Thyroid gland (tissue), 4 donors: ENCODE data around the gene HOMER2. TPM values are rescaled to one million over a fixed set of nuclear protein-coding genes. Genes with fewer than 3 reads are reported as not detected.

ENCODE experiments used
- DNase-seq, 2 donors: peaks; one replicate each; pipeline ENCODE4 v3.0.0-alpha.2; 2019
- H3K27ac ChIP-seq, 3 donors: fragments of 200-600 bp; sonication (generic); 1 replicate in 2 of 3; 2 replicates in 1 of 3; pipeline ENCODE4 v1.5.1; 2016 to 2019; ENCODE audit warnings: mild to moderate bottlenecking in 1 of 3, moderate library complexity in 1 of 3
- H3K27me3 ChIP-seq: fragments of 200-600 bp; sonication (generic); one replicate; pipeline ENCODE4 v1.5.1; 2019
- H3K36me3 ChIP-seq, 2 donors: fragments of 200-600 bp; sonication (generic); one replicate each; pipeline ENCODE4 v1.5.1; 2016 to 2019
- H3K4me1 ChIP-seq, 2 donors: fragments of 200-600 bp; sonication (generic); one replicate each; pipeline ENCODE4 v1.5.1; 2017 to 2019
- H3K4me3 ChIP-seq, 3 donors: fragments of 200-600 bp; sonication (generic); replicated peaks in 1 of 3; 1 replicate in 2 of 3; 2 replicates in 1 of 3; pipeline ENCODE4 v1.5.1; 2016; ENCODE audit warnings: mild to moderate bottlenecking in 1 of 3
- H3K9me3 ChIP-seq: fragments of 200-600 bp; sonication (generic); one replicate; pipeline ENCODE4 v1.5.1; 2017
- POLR2A ChIP-seq, 2 donors: fragments of 450-650 bp; IDR thresholded peaks; one replicate each; pipeline ENCODE4 v1.6.1; 2017; ENCODE audit warnings: antibody characterized with exemption in 2 of 2, mild to moderate bottlenecking in 2 of 2, moderate library complexity in 1 of 2
- WGBS, 2 donors: methylation state at CpG; one replicate each; pipeline ENCODE4 v1.1.5; 2017; 5-methylcytosine and 5-hydroxymethylcytosine counted together
- intact Hi-C: fragments of 100-400 bp; cut with DNase I; formaldehyde crosslinking; loops from one replicate; pipeline ENCODE4 v1.15.1; 2023
- total RNA-seq, 4 donors: library from RNA; depleted of rRNA; stranded (reverse); fragments of >200 nt; gene quantifications; one replicate each; pipeline ENCODE4 v1.2.3, GENCODE V29; 2016
- TF ChIP-seq, protein P1 (sequence below), 6 experiments: fragments of 200-600 bp in 3 of 6; fragments of 450-650 bp in 3 of 6; sonication (generic) in 3 of 6; IDR thresholded peaks; one replicate each; pipeline ENCODE4 v1.5.1; 2016 to 2019; ENCODE audit warnings: antibody characterized with exemption in 6 of 6, mild to moderate bottlenecking in 2 of 6, inconsistent platforms in 1 of 6, moderate library complexity in 1 of 6

HOMER2 gene
- total RNA-seq, 4 donors from 2014 or later = 89.1 to 211 (median 122) TPM

DNA sequence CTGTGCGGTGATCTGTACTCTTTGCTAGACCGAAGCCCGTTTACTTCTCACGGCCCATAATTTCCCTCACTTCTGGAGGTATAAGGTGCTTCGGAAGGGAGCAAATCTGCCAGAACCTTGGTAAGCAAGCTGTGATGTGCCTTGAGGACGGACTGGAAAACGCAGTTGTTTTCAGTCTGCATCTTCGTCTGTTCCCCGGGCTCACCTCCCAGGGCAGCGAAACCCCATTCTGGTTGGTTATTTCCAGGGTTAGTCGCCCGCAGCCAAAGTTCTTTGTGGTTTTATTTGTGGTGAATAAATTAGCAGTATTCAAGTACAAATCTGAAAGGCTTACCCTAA, 33.9 kb upstream of the HOMER2 start:
- intact Hi-C loops = loop anchor here (10.0 kb wide), 1 partner anchor 58 kb away; no protein-coding TSS in a partner anchor
- Histone ChIP-seq H3K9me3 (no peaks in the 10 kb centered on the region), H3K4me3 (peak overlapping the region; percentile 21 to 73 (median 63)), H3K27ac (peak overlapping the region in 2 of 3 donors; percentile 73 to 77), H3K27me3 (no peaks in the 10 kb centered on the region), H3K36me3 (peaks cover 10 to 17% of the 10 kb centered on the region in 2 donors), H3K4me1 (peaks cover 11 to 12% of the 10 kb centered on the region in 2 donors)
- 0 to 3% methylated on average over 12 of the region's 12 CpGs for WGBS, 2 donors
- peak; percentile 4 to 6 for DNase-seq
- TF ChIP-seq, protein P1, sequence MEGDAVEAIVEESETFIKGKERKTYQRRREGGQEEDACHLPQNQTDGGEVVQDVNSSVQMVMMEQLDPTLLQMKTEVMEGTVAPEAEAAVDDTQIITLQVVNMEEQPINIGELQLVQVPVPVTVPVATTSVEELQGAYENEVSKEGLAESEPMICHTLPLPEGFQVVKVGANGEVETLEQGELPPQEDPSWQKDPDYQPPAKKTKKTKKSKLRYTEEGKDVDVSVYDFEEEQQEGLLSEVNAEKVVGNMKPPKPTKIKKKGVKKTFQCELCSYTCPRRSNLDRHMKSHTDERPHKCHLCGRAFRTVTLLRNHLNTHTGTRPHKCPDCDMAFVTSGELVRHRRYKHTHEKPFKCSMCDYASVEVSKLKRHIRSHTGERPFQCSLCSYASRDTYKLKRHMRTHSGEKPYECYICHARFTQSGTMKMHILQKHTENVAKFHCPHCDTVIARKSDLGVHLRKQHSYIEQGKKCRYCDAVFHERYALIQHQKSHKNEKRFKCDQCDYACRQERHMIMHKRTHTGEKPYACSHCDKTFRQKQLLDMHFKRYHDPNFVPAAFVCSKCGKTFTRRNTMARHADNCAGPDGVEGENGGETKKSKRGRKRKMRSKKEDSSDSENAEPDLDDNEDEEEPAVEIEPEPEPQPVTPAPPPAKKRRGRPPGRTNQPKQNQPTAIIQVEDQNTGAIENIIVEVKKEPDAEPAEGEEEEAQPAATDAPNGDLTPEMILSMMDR (IDR thresholded peaks at IDR 0.05) = no peak
- TF ChIP-seq POLR2A (IDR thresholded peaks at IDR 0.05) = no peak

DNA sequence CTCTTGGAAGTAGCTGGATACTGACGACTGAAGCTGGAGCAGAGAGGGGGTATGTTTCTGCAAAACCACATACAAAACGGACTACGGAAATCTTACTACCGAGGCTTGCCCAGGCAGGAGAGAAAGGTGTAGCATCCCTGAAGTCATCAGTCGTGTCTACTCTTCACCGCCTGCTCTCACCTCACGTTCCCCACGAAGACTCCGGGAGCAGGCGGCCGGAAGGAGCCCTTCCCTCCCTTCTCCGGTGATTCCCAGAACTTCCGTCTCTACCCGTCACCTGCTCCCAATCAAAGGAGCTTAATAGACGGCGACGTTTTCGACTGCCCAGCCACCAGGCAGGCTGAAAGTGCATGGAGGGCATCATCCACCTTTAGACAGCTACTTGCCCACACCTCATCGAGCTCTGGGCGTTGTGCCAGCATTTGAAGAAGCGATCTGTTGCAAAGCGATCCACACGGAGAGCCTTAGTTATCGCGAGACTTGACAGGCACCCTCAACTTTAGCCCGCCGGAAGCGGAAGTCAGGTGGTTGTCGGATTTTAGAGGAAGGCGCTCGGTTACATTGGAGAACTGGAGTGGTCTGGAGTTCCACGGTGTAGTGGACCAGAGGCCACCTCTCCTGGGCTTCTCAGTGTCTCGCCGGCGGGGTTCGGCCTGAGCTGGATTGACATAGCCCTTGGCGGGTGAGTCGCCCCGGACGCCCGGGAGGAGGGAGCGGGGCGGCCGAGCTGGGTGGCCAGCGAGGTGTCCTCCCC, 33.3 kb upstream of the HOMER2 start, which contains the start of gene RAMAC:
RAMAC (plus strand) TSS at position 523 of the 754 bp plus-strand sequence. CDS start 2,809 bp downstream, outside the sequence.
- Histone ChIP-seq H3K27ac (peak within 1 kb of the TSS; percentile 37 to 77 (median 73)), H3K4me3 (peak within 1 kb of the TSS; percentile 21 to 73 (median 63)), H3K9me3 (no peaks in the 10 kb centered on the region), H3K4me1 (peaks cover 11 to 12% of the 10 kb centered on the region in 2 donors), H3K27me3 (no peaks in the 10 kb centered on the region), H3K36me3 (peaks cover 10 to 13% of the 10 kb centered on the region in 2 donors)
- 2% methylated on average over 33 to 40 of the region's 45 CpGs for WGBS, 2 donors
- intact Hi-C loops = loop anchor here (10.0 kb wide), 1 partner anchor 59 kb away; no protein-coding TSS in a partner anchor
- TF ChIP-seq, protein P1 (IDR thresholded peaks at IDR 0.05) = peak in 1 of 6 experiments; percentile 8
- peak; percentile 30 to 79 for TF ChIP-seq POLR2A (IDR thresholded peaks at IDR 0.05)
- DNase-seq = peak; percentile 100

DNA sequence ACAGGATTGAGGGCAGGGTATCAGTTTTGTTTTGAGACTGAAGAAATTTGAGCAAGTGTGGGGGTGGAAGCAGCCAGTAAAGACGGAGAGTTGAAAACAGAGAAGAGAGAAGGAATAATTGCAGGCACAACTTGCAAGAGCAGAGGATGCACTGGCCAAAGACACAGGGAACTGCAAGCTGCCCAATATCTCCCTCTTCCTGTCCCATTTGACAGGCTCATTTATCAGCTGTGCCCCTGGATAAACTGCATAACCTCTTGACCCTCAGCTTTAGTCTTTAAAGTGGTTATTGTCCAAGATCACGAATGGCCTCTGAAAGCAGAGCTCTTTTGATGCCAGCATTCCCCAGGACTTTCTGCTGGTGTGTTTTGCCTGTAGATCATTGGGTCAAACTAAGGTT, 28.5 kb upstream of the HOMER2 start:
- Histone ChIP-seq H3K27ac (no peak overlapping the region), H3K4me1 (peaks cover 5% of the 10 kb centered on the region in 2 donors), H3K27me3 (no peaks in the 10 kb centered on the region), H3K36me3 (no peaks in the 10 kb centered on the region), H3K4me3 (no peak overlapping the region), H3K9me3 (no peaks in the 10 kb centered on the region)
- WGBS, 2 donors = 52 to 54% methylated on average over 2 of the region's 2 CpGs
- DNase-seq = no peak
- no peak for TF ChIP-seq POLR2A (IDR thresholded peaks at IDR 0.05)
- TF ChIP-seq, protein P1 (IDR thresholded peaks at IDR 0.05) = no peak
- intact Hi-C loops = loop anchor here (10.0 kb wide), 1 partner anchor 64 kb away; no protein-coding TSS in a partner anchor

DNA sequence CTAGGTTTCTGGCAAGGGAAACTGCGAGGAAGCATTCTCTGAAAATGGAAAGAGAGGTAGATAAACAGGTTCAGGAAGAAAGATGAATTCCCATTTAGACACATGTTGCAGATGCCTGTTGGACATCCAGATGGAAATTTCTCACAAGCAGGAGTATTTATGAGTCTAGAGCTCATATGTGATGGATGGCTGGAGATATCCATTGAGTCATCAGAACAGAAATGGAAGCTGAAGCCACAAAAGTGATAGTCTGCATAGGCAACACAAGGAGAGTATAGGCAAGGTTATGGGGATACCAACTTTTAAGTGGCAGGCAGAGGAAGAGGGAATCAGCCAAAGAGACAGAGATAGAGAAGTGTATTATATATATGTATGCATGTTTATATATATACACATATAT, 27.2 kb upstream of the HOMER2 start:
- intact Hi-C loops = loop anchor here (10.0 kb wide), 1 partner anchor 65 kb away; no protein-coding TSS in a partner anchor
- whole genome bisulfite sequencing, 2 donors = 96 to 97% methylated on average over 1 of the region's 1 CpG
- Histone ChIP-seq H3K4me1 (no peaks in the 10 kb centered on the region), H3K36me3 (no peaks in the 10 kb centered on the region), H3K27me3 (no peaks in the 10 kb centered on the region), H3K4me3 (no peak overlapping the region), H3K27ac (no peak overlapping the region), H3K9me3 (no peaks in the 10 kb centered on the region)
- DNase-seq = no peak
- TF ChIP-seq POLR2A (IDR thresholded peaks at IDR 0.05) = no peak
- TF ChIP-seq, protein P1 (IDR thresholded peaks at IDR 0.05) = no peak

DNA sequence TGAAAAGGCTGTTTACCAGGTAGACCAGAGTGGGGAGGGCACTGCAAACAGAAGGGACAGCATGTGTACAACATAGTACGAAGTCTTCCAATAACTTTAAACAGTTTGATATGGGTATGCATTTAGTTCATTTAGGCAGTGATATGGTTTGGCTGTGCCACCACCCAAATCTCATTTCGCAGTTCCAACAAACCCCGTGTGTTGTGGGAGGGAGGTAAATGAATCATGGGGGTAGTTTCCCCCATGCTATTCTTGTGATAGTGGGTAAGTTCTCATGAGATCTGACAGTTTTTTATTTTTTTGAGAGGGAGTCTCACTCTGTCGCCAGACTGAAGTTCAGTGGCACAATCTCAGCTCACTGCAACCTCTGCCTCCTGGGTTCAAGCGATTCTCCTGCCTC, 25.9 kb upstream of the HOMER2 start:
- TF ChIP-seq, protein P1 (IDR thresholded peaks at IDR 0.05) = no peak
- TF ChIP-seq POLR2A (IDR thresholded peaks at IDR 0.05) = no peak
- Histone ChIP-seq H3K36me3 (no peaks in the 10 kb centered on the region), H3K9me3 (no peaks in the 10 kb centered on the region), H3K27ac (no peak overlapping the region), H3K4me3 (no peak overlapping the region), H3K27me3 (no peaks in the 10 kb centered on the region), H3K4me1 (no peaks in the 10 kb centered on the region)
- no peak for DNase-seq
- intact Hi-C loops = no loop called here
- 92 to 95% methylated on average over 5 of the region's 5 CpGs for WGBS, 2 donors
